ENCODE results near the gene RGS10.
A peak's percentile ranks its signal among the peaks of the same experiment; 100 is the strongest.

Gene RGS10

DNA sequence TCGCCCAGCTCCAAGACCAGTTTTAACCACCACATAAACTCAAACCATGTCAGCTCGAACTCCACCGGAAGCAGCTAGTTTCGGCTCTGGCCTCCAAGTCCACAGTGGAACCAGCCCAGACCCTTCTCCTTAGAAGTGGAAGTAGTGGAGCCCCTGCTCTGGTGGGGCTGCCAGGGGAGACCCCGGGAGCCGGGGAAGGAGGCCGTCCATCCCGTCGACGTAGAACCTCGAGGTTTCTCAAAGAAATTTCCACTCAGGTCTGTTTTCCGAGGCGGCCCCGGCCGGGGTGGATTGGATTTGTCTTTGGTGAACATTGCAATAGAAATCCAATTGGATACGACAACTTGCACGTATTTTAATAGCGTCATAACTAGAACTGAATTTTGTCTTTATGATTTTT, 87.5 kb downstream of the RGS10 start:
- H3K9me3 Mint-ChIP-seq, result no peaks in the 10 kb centered on the region
- H3K36me3 Mint-ChIP-seq (ENCODE audit: low read depth), result peaks cover 9% of the 10 kb centered on the region
- H3K27me3 Mint-ChIP-seq (ENCODE audit: low read depth), result no peaks in the 10 kb centered on the region
- no peak overlapping the region for H3K4me3 Mint-ChIP-seq
- H3K4me1 Mint-ChIP-seq (ENCODE audit: low read depth), result no peaks in the 10 kb centered on the region
- H3K27ac Mint-ChIP-seq, result no peak overlapping the region

DNA sequence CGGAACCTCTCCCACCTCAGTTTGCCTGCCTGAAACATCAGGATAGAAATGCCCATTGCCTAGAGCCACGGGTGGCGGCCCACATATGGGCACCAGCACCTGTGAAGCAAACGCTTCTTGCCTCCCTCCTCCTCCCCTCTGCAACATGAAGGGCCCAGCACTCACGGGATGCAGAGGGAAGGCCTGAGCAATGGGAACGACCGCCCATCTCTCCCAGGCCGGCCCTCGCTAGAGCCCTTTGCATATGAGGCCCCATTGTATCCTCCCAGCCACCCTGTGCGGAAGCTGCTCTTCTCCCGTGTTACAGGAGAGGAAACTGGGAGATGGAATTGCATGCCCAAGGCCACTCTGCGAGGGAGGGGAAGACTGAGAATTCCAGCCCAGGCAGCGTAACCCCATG, 88.2 kb downstream of the RGS10 start:
- no peak overlapping the region for H3K4me3 Mint-ChIP-seq
- H3K4me1 Mint-ChIP-seq (ENCODE audit: low read depth), result no peaks in the 10 kb centered on the region
- H3K36me3 Mint-ChIP-seq (ENCODE audit: low read depth), result peaks cover 9% of the 10 kb centered on the region
- no peaks in the 10 kb centered on the region for H3K27me3 Mint-ChIP-seq (ENCODE audit: low read depth)
- peak overlapping the region; percentile 41 for H3K27ac Mint-ChIP-seq
- no peaks in the 10 kb centered on the region for H3K9me3 Mint-ChIP-seq

DNA sequence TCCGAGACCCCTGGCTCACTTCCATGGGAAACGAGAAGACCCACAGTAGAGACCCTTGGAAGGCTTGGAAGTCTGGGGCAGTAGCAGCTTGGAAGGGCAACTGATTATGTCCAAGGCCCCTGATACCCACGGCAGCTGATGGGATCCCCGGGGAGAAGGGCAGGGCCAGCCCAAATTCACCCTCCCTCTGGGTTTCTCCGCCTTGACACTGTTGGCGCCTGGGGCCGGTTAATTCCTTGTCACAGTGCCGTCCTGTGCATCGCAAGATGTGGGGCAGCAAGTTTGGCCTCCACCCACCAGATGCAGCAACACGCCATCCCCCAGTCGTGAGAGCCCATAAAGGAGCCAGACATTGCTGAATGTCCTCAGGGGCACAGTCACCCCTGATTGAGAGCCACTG, 89.2 kb downstream of the RGS10 start:
- Mint-ChIP-seq H3K4me1 (ENCODE audit: low read depth) (no peaks in the 10 kb centered on the region), H3K4me3 (no peak overlapping the region), H3K9me3 (no peaks in the 10 kb centered on the region), H3K36me3 (ENCODE audit: low read depth) (peaks cover 12% of the 10 kb centered on the region), H3K27me3 (ENCODE audit: low read depth) (no peaks in the 10 kb centered on the region), H3K27ac (no peak overlapping the region)

- peaks cover 12% of the 10 kb centered on the region for H3K36me3 Mint-ChIP-seq (ENCODE audit: low read depth)
- no peak overlapping the region for H3K4me3 Mint-ChIP-seq
- no peaks in the 10 kb centered on the region for H3K9me3 Mint-ChIP-seq
- H3K27ac Mint-ChIP-seq, result no peak overlapping the region
- H3K27me3 Mint-ChIP-seq (ENCODE audit: low read depth), result no peaks in the 10 kb centered on the region
- H3K4me1 Mint-ChIP-seq (ENCODE audit: low read depth), result no peaks in the 10 kb centered on the region
Measured at GRCh38 chr10:119452396-119452795, 90.1 kb downstream of the RGS10 start.

DNA sequence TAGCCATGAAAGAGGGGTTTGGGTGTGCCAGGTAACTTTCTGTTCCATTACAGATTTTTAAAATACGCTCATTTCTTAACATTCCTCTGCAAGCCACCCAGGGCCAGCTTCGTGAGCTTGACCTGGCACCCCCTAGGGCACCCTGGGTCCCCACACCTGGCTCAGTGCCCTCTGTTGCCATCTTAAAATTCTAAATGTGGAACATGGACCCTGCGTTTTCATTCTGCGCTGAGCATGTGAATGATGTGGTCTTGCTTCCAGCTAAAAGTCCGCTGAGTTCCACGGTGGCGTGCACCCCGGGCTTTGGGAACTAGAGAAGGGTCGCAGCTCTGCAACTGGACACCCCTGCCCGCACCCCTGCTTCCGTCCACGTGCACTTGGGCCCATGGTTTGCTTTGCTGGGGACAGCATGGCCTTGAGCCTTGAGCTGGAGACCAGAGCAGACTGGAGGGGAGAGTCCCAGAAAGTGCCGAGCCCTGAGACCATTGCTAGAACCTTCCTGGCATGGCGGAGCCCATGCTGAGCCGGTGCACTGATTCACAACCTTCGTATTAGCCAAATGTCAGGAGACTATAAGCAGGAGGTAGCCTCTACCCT, 91.1 kb downstream of the RGS10 start:
- Mint-ChIP-seq H3K4me1 (ENCODE audit: low read depth) (no peaks in the 10 kb centered on the region), H3K27me3 (ENCODE audit: low read depth) (no peaks in the 10 kb centered on the region), H3K27ac (no peak overlapping the region), H3K36me3 (ENCODE audit: low read depth) (peaks cover 15% of the 10 kb centered on the region), H3K9me3 (no peaks in the 10 kb centered on the region), H3K4me3 (no peak overlapping the region)

- H3K27ac Mint-ChIP-seq, result no peak overlapping the region
- peaks cover 19% of the 10 kb centered on the region for H3K36me3 Mint-ChIP-seq (ENCODE audit: low read depth)
- no peaks in the 10 kb centered on the region for H3K9me3 Mint-ChIP-seq
- peaks cover 4% of the 10 kb centered on the region for H3K4me1 Mint-ChIP-seq (ENCODE audit: low read depth)
- H3K27me3 Mint-ChIP-seq (ENCODE audit: low read depth), result no peaks in the 10 kb centered on the region
- H3K4me3 Mint-ChIP-seq, result no peak overlapping the region
Measured at GRCh38 chr10:119450606-119451299, 91.8 kb downstream of the RGS10 start.

Data from T-helper 1 cell treated with Interleukin-12 subunit alpha and Interleukin-12 subunit beta and Interleukin-4 antibody, amounts not matched to agents 30 μg/mL and 1 μg/mL, for 36 hours (primary cell).